ENCODE measurements around the gene TNFRSF25. TPM values are rescaled to one million over a fixed set of nuclear protein-coding genes. Genes with fewer than 3 reads are reported as not detected.
"Not testable (repeated sequence)": the region's sequence is repeated elsewhere in the genome, so short reads cannot be mapped to it uniquely, and the experiment has no call there.

TNFRSF25 gene
- total RNA-seq, 6 experiments from 2014 or later: 1.8 to 3.2 (median 2.7) TPM

DNA sequence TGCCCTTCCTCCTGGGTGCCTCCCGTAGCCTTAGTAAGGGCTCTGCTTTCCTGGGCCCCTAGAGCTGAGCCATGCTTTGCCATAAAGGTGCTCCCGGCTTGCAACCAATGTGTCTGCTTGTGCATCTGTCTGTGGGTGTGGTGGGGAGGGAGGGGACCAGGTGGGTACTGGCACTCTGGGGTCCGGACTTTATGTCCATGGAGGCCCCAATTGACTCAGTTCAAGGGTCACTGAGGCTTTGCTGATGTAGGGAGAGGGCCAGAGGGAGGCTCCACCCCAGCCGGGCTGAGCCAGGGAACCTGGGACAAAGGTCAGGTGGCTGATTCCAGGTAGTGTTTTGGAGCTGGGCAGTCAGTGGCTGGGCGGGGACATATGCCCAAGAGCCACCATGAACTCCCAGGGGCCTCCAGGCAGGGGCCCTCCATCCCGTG, 15.0 kb downstream of the TNFRSF25 start:
- no peaks in the 10 kb centered on the region for H3K9me3 Mint-ChIP-seq

GRCh38 chr1:6450486-6450885, 15.5 kb downstream of the TNFRSF25 start:
- H3K4me1 Mint-ChIP-seq (ENCODE audit: low read depth); H3K27ac Mint-ChIP-seq; DNase-seq; H3K9me3 Mint-ChIP-seq; H3K36me3 Mint-ChIP-seq (ENCODE audit: low read depth); H3K4me3 Mint-ChIP-seq: not testable (repeated sequence)
- peaks cover 43% of the 10 kb centered on the region for H3K27me3 Mint-ChIP-seq (ENCODE audit: insufficient read depth)

More for the DNA sequence above, 15.0 kb downstream of the TNFRSF25 start:
- H3K27me3 Mint-ChIP-seq (ENCODE audit: insufficient read depth): peaks cover 45% of the 10 kb centered on the region
- no peaks in the 10 kb centered on the region for H3K4me1 Mint-ChIP-seq (ENCODE audit: low read depth)
- H3K27ac Mint-ChIP-seq: no peak overlapping the region
- TF ChIP-seq CTCF (IDR thresholded peaks at IDR 0.05): no peak
- no peak for DNase-seq
- no peak overlapping the region for H3K4me3 Mint-ChIP-seq
- H3K36me3 Mint-ChIP-seq (ENCODE audit: low read depth): no peaks in the 10 kb centered on the region

DNA sequence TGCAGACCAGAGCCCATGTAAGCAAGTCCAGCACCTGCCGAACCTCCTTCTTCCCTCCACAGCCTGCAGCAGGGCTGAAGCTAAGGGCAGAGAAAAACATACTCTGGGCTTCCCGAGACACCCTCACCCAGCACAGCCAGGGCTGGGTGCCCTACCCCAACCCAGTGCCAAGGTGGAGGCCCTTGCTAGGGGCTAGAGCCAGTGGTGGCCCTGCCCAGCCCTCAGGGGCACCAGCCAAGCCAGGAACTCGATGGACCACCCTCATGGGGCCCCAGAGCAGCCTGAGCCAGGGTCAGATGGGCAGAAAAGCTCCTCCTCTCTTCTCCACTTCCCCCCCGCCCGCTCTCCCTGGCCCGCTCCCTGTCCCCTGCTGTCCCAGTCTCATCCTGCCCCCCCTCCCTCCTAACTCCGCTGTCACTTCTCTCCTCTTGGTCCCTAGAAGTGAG, 15.9 kb downstream of the TNFRSF25 start:
- Mint-ChIP-seq H3K27ac (no peak overlapping the region), H3K4me1 (ENCODE audit: low read depth) (no peaks in the 10 kb centered on the region), H3K27me3 (ENCODE audit: insufficient read depth) (peaks cover 45% of the 10 kb centered on the region), H3K9me3 (no peaks in the 10 kb centered on the region), H3K36me3 (ENCODE audit: low read depth) (no peaks in the 10 kb centered on the region), H3K4me3 (no peak overlapping the region)
- no peak for TF ChIP-seq CTCF (IDR thresholded peaks at IDR 0.05)
- no peak for DNase-seq

DNA sequence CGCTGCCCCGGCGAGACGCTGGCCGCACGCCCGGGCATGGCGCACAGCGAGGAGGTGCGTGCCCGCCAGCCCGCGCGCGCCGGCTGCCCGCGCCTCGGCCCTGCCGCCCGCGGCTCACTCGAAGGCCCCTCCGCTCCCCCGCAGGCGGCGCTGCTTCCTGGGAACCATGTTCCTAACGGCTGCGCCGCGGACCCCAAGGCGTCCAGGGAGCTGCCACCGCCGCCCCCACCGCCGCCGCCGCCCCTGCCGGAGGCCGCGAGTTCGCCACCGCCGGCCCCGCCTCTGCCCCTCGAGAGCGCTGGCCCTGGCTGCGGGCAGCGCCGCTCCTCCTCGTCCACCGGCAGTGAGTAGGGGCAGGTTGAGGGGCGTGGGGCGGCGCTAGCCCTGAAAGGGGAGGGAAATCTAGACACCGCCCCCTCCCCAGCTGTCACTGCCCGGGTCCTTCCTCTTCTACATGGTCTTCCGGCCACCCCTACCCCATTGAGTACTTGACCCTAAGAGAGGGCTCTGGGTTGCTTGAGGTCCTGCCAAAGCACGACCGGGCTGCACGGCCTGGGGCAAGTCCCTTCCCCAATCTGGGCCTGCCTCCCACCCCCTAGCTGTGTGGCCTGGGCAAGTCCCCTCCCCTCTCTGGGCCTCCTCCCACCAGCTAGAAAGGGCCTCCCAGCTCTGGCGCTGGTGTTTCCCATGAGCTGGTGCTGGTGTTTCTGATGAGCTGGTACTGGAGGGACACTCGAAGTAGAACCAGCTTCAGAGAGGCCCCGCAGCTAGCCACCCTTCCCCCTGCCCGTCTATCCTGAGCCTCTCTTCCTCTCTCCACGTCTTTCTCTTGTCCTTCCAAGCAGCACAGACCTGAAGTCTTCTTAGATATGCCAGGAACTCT, 17.0 kb downstream of the TNFRSF25 start:
- H3K36me3 Mint-ChIP-seq (ENCODE audit: low read depth): no peaks in the 10 kb centered on the region
- H3K9me3 Mint-ChIP-seq: no peaks in the 10 kb centered on the region
- H3K4me1 Mint-ChIP-seq (ENCODE audit: low read depth): no peaks in the 10 kb centered on the region
- no peak overlapping the region for H3K4me3 Mint-ChIP-seq
- no peak for DNase-seq
- H3K27me3 Mint-ChIP-seq (ENCODE audit: insufficient read depth): peaks cover 48% of the 10 kb centered on the region
- no peak overlapping the region for H3K27ac Mint-ChIP-seq
- no peak for TF ChIP-seq CTCF (IDR thresholded peaks at IDR 0.05)

DNA sequence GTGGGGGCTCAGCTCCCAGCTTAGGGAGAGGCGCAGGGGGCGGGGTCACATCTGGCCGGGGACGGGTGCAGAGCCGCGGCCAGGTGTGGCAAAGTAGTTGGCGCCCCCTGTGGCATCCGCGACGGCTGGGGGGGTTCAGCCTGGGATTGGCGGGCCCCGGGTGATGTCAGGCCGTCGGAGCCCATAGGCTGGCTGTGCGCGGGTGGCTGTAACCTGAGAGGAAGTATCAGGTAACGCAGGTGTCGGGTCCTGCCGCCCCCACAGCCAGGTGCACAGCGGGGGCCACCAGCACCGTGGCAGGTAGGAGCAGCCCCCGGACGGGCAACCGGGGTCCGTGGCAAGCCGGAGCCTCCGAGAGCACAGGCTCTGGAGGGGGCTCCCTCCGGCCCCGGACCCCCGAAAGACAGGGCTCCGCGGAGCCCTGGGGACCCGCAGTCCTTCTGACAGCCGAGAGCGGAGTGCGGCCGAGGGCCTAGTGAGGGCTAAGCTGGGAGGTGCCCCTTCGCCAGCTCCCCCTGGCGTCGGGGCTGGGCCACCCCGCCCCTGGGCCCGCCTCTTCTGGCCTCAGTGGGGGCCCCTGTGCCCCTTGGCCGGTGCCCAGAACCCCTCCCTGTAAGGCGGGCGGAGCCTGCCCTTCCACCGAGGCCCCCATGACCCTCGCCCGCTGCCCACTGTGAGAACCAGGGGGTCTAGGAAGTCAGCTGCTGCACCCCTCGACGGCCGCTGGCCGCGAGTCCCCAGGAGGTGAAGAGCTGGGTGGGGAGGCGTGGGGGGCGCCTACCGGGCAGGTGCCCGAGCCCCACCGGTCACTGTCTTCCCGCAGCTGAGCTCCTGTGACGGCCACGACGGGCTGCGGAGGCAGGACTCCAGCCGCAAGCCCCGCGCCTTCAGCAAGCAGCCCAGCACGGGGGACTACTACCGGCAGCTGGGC, 17.9 kb downstream of the TNFRSF25 start:
- Mint-ChIP-seq H3K9me3 (no peaks in the 10 kb centered on the region), H3K4me1 (ENCODE audit: low read depth) (no peaks in the 10 kb centered on the region), H3K36me3 (ENCODE audit: low read depth) (no peaks in the 10 kb centered on the region), H3K27ac (no peak overlapping the region), H3K4me3 (no peak overlapping the region), H3K27me3 (ENCODE audit: insufficient read depth) (peaks cover 41% of the 10 kb centered on the region)
- no peak for DNase-seq
- no peak; the same call in 1 of the 2 replicates for TF ChIP-seq CTCF (IDR thresholded peaks at IDR 0.05)

All from HFFc6 (cell line).